Activated T-helper 1 cell treated with anti-CD3 and anti-CD28 coated beads, Interleukin-2, amount 50 U/mL, for 16 hours (primary cell): Measurements from ENCODE around the gene BDKRB1.

Experiments
- DNase-seq, 2 donors: peaks; one replicate each; pipeline ENCODE4 v3.0.0-alpha.2; 2020; ENCODE audit warnings: low read depth in 1 of 2, low spot score in 1 of 2

The BDKRB1 gene

DNA sequence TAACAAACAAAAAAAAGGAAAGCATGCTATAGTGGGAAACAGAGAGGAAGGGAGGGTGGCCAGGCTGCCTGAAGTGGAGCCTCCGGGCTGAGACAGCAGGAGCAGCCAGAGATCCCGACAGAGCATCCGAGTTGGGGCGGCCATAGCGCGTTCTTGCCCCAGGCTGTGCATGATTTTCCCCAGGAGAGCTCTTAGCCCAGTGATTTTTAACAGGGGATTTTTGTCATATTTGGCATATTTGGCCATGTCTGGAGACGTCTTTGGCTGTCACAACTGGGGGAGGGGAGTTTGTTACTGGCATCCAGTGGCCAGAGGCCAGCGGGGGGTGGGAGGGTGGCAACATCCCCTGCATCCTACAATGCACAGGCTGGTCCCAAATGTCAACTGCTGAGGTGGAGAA is 23.6 kb downstream of the BDKRB1 start:
- no peak for DNase-seq

GRCh38 chr14:96280104-96280503 is 24.1 kb downstream of the BDKRB1 start:
- no peak for DNase-seq

DNA sequence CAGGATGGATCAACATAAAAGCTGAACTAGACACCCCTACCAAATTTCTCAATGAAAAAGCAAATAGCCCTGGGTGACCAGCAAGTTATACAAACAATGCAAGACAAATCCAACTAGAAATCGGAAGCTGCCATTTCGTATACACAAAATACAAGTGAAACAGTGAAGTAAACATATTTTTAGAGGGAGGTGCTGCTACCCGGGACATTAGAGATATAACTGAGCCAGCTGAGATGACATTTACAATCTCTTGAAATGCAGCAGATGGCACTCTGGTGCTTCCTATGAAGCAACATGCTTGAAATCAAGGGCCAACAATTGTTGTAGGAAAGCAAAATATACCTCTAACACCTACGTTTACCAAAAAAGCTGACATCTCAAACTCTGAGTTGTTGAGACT is 25.5 kb downstream of the BDKRB1 start:
- DNase-seq, result no peak

DNA sequence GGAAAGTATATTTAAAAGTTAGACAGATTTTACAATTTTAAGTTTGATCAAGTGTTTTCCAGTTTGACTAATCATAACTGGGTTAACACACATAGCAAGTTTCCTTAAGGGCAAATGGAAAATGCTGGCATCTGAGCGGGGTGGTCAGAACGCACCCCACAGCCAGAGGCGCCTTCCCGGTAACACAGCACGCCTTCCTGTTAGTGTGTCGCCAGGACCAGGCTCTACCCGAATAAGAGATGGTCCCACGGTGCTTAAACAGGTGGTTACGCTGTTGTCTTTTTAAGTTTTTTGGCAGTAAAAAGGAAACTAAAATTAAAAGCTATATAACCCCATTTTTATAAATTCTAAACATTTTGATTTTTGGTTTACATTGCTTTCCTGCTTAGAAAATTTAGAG is 28.0 kb downstream of the BDKRB1 start:
- no peak for DNase-seq

- no peak for DNase-seq
Measured at GRCh38 chr14:96284430-96284829, 28.4 kb downstream of the BDKRB1 start.

DNA sequence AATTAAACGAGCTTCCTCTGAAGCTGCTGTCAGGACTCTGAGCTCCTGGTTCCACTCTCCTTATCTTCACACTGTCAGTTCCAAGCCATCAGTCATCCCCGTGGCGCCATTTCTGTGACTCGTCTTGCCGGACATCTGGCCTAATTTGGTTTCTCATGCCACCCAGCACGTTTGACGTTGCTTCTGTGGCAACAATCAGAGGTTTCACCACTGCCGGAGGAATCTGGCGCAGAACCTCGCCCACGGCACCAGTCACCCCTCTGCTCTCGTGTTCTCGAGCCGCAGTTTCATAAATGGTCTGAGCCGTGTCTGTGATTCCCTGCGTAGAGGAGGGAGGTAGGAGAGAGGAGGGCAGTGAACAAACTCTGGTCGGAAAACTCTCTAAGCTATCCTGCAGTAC is 29.7 kb downstream of the BDKRB1 start:
- no peak for DNase-seq

DNA sequence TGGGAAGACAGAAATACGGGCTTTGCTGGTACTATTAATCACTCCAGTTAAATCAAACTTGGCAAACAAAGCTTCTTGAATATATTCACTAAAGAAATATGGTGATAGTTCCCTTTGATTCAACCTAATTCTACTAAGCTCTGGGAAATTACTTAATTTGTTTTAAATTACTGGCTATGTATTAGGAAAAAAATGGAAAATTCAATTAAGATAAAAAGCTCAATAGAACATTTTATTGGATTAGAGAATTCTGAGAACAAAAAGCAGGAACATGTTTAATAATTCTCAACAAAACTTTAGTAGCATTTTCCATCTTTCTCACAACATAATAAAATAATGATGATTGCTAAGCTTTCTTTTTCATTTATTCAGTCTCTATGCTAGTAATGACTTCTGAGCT is 30.2 kb downstream of the BDKRB1 start:
- no peak for DNase-seq

DNA sequence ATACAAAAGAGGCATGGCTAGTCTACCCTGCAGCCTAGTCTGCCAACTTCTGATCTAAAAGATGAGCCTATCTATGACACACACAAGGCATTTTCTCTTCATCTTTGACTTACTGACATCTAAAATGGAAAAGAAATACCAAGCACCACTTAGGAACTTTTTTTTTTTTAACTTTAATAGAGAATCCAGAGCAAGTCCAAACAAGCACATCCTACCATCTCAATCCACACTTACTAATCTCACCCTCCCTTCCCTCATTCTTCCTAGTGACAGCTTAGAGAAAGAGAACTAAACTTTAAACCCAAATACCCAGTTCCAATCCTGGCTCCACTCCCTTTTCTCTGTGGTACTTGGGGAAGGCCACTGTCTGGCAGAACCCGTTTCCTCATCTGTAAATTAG is 31.8 kb downstream of the BDKRB1 start:
- no peak for DNase-seq

DNA sequence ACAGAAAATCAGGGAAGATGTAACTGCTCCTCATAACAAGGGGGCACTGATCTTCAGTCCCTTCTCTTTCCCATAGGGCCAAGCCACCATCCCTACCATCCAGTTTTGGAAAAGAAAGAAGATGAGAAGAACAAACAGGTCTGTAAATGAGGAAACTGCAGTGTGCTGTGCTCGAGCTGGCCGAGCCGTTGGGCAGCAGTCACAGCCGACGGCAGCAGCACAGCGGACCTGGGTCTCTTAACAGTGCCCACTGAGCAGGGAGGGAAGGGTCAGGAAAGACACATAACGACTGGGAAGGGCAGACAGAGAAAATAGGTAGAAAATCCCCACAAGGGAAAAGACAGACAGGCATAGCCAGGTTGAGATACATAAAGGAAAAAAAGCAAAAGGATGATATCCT is 38.2 kb downstream of the BDKRB1 start:
- no peak for DNase-seq

GRCh38 chr14:96297000-96297399 is 41.0 kb downstream of the BDKRB1 start:
- DNase-seq, result no peak

DNA sequence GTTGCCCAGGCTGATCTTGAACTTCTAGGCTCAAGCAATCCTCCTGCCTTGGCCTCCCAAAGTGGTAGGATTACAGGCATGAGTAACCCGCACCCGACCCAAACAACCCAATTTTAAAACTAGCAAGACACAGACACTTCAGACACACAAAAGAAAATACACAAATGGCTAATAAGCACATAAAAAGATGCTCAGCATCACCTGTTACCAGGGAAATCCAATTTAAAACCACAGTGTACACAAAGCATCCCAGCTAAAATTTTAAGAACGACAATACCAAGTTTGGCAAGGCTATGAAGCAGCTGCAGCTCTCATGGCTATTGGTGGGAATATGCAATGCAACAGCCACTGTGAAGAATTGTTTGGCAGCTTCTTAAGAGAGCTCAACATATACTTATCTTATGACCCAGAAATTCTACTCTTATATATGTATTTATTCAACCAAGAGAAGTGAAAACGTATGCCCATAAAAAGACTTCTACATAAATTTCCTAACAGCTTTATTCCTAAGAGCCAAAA is 42.0 kb downstream of the BDKRB1 start:
- no peak for DNase-seq

GRCh38 chr14:96299441-96299840 is 43.4 kb downstream of the BDKRB1 start:
- DNase-seq, result no peak

GRCh38 chr14:96303981-96304380 is 48.0 kb downstream of the BDKRB1 start:
- no peak for DNase-seq

DNA sequence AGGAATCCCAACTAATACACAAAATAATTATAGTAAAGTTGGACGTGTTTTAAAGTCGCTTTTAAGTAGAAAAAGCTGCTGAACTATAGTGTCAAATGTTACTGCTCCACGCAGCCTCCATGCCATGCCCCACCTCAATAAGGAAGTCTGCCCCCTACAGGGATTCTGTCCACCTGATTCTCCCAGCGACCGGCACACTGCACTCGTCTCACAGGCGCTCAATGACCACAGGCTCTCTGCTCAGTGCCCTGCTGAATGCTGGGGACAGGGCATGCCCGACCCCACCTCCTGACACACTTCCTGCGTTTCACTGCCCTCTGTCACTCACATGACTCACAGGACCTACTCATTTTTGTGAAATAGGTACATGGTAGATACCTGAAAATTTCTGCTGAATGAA is 48.9 kb downstream of the BDKRB1 start:
- no peak for DNase-seq

DNA sequence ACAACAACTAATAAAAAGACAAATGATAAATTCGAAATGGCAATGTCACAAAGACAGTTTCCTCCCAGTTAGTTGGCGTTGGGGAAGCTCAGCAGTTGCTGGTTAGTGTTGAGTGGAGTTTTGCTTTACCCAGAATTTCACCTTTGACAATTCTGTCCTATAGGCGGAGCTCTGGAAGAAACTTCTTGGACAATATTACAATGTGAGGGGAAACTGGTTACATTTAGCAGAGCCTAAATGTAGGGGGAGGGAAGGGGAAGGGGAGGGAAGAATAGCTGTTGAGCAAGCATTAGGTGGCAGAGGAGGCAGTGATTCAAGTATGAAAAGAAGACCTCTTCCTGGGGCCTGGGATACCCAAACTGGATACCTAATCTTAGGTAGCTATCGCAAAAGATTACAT is 51.4 kb downstream of the BDKRB1 start:
- DNase-seq, result no peak

DNA sequence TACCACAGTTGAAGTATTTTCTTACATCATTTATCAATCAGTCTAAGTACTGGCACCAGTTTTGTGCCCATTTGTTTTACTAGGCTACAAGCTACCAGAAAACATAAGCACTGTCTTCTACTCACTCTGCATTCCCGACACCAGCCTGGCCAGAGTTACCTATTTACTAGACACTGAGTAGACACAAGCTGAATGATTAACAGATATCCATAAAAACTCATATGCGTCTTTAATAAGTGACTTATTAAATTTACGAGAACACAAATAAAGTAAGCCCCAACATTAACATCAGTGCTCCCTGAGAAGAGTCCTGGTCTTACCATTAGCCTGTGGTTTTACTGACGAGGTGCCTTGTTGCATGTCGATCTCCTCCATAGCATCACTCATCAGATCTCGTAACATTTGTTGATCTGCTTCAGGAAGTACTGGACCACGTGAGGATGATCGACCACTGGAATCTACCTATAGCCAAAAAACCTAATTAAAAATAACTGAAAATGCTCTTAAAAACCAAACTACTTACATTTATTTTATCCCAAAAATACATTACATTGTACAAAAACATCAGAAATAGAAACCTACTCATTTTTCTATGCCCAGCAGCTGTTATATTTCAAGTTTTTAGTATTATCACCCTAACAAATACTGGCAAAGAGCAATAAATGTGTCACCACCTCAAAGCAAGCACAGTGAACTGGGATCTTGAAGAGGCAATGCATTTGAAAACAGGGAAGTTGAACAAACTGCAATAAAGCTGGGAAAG is 53.3 kb downstream of the BDKRB1 start:
- DNase-seq, result no peak

GRCh38 chr14:96309896-96310330 is 53.9 kb downstream of the BDKRB1 start:
- DNase-seq, result no peak

- DNase-seq, result no peak
Measured at GRCh38 chr14:96310906-96311305, 54.9 kb downstream of the BDKRB1 start.
